ENCODE data around the gene HIPK1.

Gene HIPK1

DNA sequence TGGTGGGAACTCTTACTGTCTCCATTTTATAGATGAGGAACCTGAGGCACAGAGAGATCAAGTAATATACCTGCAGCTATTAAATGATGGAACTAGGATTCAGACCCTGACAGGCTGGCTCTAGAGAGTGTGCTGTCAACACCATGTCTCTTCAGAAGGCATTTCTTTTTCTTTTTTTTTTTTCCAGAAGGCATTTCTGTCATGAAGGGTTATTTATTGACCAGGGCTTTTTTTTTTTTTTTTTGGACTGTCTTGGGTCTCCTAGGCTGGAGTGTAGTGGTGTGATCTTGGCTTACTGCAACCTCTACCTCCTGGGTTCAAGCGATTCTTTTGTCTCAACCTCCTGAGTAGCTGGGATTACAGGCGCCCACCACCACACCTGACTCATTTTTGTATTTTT is 22.6 kb downstream of the HIPK1 start:
- Histone ChIP-seq H2AFZ (ENCODE audit: low read depth, low read length, severe bottlenecking) (no peak overlapping the region), H4K20me1 (ENCODE audit: low read depth, low read length) (no peaks in the 10 kb centered on the region), H3K9me3 (ENCODE audit: insufficient read depth, low read length) (no peaks in the 10 kb centered on the region), H3K4me3 (ENCODE audit: insufficient read depth, low read length, poor library complexity, severe bottlenecking) (no peak overlapping the region), H3F3A (ENCODE audit: insufficient read depth) (peaks cover 4% of the 10 kb centered on the region; the same call in 1 of the 2 replicates), H3K36me3 (ENCODE audit: low read length) (peaks cover 15% of the 10 kb centered on the region; the same call in 1 of the 2 replicates), H3K79me2 (ENCODE audit: insufficient read depth, low read length) (peaks cover 58% of the 10 kb centered on the region), H3K4me2 (ENCODE audit: low read depth, low read length, poor library complexity, severe bottlenecking) (no peak overlapping the region), H3K27me3 (ENCODE audit: low read length) (no peaks in the 10 kb centered on the region), H3K27ac (ENCODE audit: low read depth, low read length) (no peak overlapping the region), H3K9ac (ENCODE audit: low read length) (no peak overlapping the region), H3K9me2 (replicated peaks; ENCODE audit: insufficient read depth, low read length) (no peaks in the 10 kb centered on the region)
- no peak for TF ChIP-seq EZH2phosphoT487 (conservative IDR thresholded peaks at IDR 0.05; ENCODE audit: low read length)
- TF ChIP-seq, protein P1, sequence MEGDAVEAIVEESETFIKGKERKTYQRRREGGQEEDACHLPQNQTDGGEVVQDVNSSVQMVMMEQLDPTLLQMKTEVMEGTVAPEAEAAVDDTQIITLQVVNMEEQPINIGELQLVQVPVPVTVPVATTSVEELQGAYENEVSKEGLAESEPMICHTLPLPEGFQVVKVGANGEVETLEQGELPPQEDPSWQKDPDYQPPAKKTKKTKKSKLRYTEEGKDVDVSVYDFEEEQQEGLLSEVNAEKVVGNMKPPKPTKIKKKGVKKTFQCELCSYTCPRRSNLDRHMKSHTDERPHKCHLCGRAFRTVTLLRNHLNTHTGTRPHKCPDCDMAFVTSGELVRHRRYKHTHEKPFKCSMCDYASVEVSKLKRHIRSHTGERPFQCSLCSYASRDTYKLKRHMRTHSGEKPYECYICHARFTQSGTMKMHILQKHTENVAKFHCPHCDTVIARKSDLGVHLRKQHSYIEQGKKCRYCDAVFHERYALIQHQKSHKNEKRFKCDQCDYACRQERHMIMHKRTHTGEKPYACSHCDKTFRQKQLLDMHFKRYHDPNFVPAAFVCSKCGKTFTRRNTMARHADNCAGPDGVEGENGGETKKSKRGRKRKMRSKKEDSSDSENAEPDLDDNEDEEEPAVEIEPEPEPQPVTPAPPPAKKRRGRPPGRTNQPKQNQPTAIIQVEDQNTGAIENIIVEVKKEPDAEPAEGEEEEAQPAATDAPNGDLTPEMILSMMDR (IDR thresholded peaks at IDR 0.05; ENCODE audit: insufficient read depth, low read length, poor library complexity, severe bottlenecking) = no peak

DNA sequence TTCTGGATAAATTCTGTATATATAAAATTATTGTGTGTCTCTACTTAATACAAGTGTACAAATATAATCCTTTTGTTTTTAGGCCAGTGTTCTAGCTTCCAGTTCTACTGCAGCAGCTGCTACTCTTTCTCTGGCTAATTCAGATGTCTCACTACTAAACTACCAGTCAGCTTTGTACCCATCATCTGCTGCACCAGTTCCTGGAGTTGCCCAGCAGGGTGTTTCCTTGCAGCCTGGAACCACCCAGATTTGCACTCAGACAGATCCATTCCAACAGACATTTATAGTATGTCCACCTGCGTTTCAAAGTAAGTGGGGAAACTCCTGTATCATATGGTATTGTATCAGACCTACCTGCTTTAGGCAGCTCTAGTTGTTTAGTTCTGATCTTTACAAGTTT is 28.9 kb downstream of the HIPK1 start:
- Histone ChIP-seq H3K9me2 (replicated peaks; ENCODE audit: insufficient read depth, low read length) (no peaks in the 10 kb centered on the region), H3K9ac (ENCODE audit: low read length) (no peak overlapping the region), H3K79me2 (ENCODE audit: insufficient read depth, low read length) (no peaks in the 10 kb centered on the region; the same call in 1 of the 2 replicates), H3K27me3 (ENCODE audit: low read length) (no peaks in the 10 kb centered on the region), H3K9me3 (ENCODE audit: insufficient read depth, low read length) (no peaks in the 10 kb centered on the region), H3K36me3 (ENCODE audit: low read length) (peaks cover 47% of the 10 kb centered on the region), H3K4me3 (ENCODE audit: insufficient read depth, low read length, poor library complexity, severe bottlenecking) (no peak overlapping the region), H4K20me1 (ENCODE audit: low read depth, low read length) (no peaks in the 10 kb centered on the region), H3K4me2 (ENCODE audit: low read depth, low read length, poor library complexity, severe bottlenecking) (no peak overlapping the region), H2AFZ (ENCODE audit: low read depth, low read length, severe bottlenecking) (no peak overlapping the region), H3K27ac (ENCODE audit: low read depth, low read length) (no peak overlapping the region), H3F3A (ENCODE audit: insufficient read depth) (no peaks in the 10 kb centered on the region)
- no peak for TF ChIP-seq EZH2phosphoT487 (conservative IDR thresholded peaks at IDR 0.05; ENCODE audit: low read length)
- TF ChIP-seq, protein P1 (IDR thresholded peaks at IDR 0.05; ENCODE audit: insufficient read depth, low read length, poor library complexity, severe bottlenecking) = no peak

DNA sequence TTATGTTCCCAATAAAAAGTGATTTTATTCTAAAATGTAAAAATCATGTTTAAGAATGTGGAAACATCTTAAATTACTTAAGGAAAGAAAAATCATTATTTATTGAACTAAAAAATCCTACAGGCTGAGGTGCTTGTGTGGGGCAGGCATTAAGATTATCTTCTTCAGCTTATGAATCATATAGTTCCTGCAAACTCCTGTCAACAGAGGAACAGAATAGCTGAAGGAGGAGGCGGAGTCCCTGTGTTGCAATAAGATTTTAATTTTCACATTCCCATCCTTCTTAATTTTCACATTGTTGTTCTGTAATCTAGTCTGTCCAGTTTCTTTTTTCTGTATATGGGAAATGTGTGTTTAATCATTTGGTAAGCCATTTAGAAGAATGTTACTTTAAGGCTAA is 29.6 kb downstream of the HIPK1 start:
- Histone ChIP-seq H3K27ac (ENCODE audit: low read depth, low read length) (no peak overlapping the region), H4K20me1 (ENCODE audit: low read depth, low read length) (no peaks in the 10 kb centered on the region), H3K4me3 (ENCODE audit: insufficient read depth, low read length, poor library complexity, severe bottlenecking) (no peak overlapping the region), H3K4me2 (ENCODE audit: low read depth, low read length, poor library complexity, severe bottlenecking) (no peak overlapping the region), H3K79me2 (ENCODE audit: insufficient read depth, low read length) (no peaks in the 10 kb centered on the region; the same call in 1 of the 2 replicates), H3K9me2 (replicated peaks; ENCODE audit: insufficient read depth, low read length) (no peaks in the 10 kb centered on the region), H3K9me3 (ENCODE audit: insufficient read depth, low read length) (no peaks in the 10 kb centered on the region), H3K36me3 (ENCODE audit: low read length) (peaks cover 47% of the 10 kb centered on the region), H2AFZ (ENCODE audit: low read depth, low read length, severe bottlenecking) (no peak overlapping the region), H3F3A (ENCODE audit: insufficient read depth) (no peaks in the 10 kb centered on the region), H3K27me3 (ENCODE audit: low read length) (no peaks in the 10 kb centered on the region), H3K9ac (ENCODE audit: low read length) (no peak overlapping the region)
- TF ChIP-seq, protein P1 (IDR thresholded peaks at IDR 0.05; ENCODE audit: insufficient read depth, low read length, poor library complexity, severe bottlenecking) = no peak
- TF ChIP-seq EZH2phosphoT487 (conservative IDR thresholded peaks at IDR 0.05; ENCODE audit: low read length) = no peak

Data from SU-DHL-6 (cell line).